Left lobe of liver (tissue), 2 donors: ENCODE results near the gene PANK4. TPM values are rescaled to one million over a fixed set of nuclear protein-coding genes. Genes with fewer than 3 reads are reported as not detected.

Source experiments
- ATAC-seq: fragments of 200-7000 bp; cut with Tn5 transposase; one replicate; pipeline ENCODE4 v1.9.1; 2020; ENCODE audit warnings: mild to moderate bottlenecking, moderate library complexity
- DNase-seq: peaks from one replicate; pipeline ENCODE4 v3.0.0-alpha.2; 2020; ENCODE audit warnings: low spot score
- total RNA-seq: library from RNA; stranded (reverse); gene quantifications from one replicate; pipeline ENCODE4 v1.2.1, GENCODE V29; 2021
- donor health status: DM: no; HTN: no; CAD: no; lungs with moderate emphysema.
- donor health status: DM: no; HTN: yes; CAD: no.

Gene PANK4
- total RNA-seq, 1 donor from 2014 or later = 15.4 TPM

GRCh38 chr1:2546515-2547209, 20.3 kb upstream of the PANK4 start:
- ATAC-seq = peak; percentile 71
- peak; percentile 89 for DNase-seq

- ATAC-seq (peak; percentile 63), DNase-seq (peak; percentile 92)
Observed at GRCh38 chr1:2545754-2546514, 19.5 kb upstream of the PANK4 start.

GRCh38 chr1:2544875-2545640, 18.7 kb upstream of the PANK4 start:
- ATAC-seq (no peak), DNase-seq (no peak)

- ATAC-seq (no peak), DNase-seq (no peak)
Observed at GRCh38 chr1:2544093-2544874, 17.9 kb upstream of the PANK4 start.

- ATAC-seq = no peak
- no peak for DNase-seq
Observed at GRCh38 chr1:2543543-2544092, 17.2 kb upstream of the PANK4 start.

GRCh38 chr1:2542246-2542915, 16.0 kb upstream of the PANK4 start:
- no peak for ATAC-seq
- DNase-seq = no peak

- DNase-seq (no peak), ATAC-seq (no peak)
Observed at GRCh38 chr1:2541619-2542245, 15.3 kb upstream of the PANK4 start.

GRCh38 chr1:2540816-2541492, 14.6 kb upstream of the PANK4 start:
- ATAC-seq (no peak), DNase-seq (no peak)

- no peak for DNase-seq
Observed at GRCh38 chr1:2539312-2539907, 13.0 kb upstream of the PANK4 start.

GRCh38 chr1:2538872-2539271, 12.5 kb upstream of the PANK4 start:
- no peak for DNase-seq

More at GRCh38 chr1:2539312-2539907, 13.0 kb upstream of the PANK4 start:
- no peak for ATAC-seq

GRCh38 chr1:2538376-2538775, 12.0 kb upstream of the PANK4 start:
- DNase-seq (no peak), ATAC-seq (no peak)

More at GRCh38 chr1:2538872-2539271, 12.5 kb upstream of the PANK4 start:
- ATAC-seq = no peak

- no peak for ATAC-seq
- no peak for DNase-seq
Observed at GRCh38 chr1:2537784-2538115, 11.4 kb upstream of the PANK4 start.

GRCh38 chr1:2535981-2536380, 9.6 kb upstream of the PANK4 start:
- ATAC-seq (no peak), DNase-seq (no peak)

GRCh38 chr1:2535455-2535854, 9.1 kb upstream of the PANK4 start:
- DNase-seq = no peak
- ATAC-seq = no peak

- DNase-seq = no peak
- ATAC-seq = no peak
Observed at GRCh38 chr1:2534687-2535441, 8.5 kb upstream of the PANK4 start.

- no peak for DNase-seq
- no peak for ATAC-seq
Observed at GRCh38 chr1:2534315-2534686, 7.9 kb upstream of the PANK4 start.

- no peak for DNase-seq
- ATAC-seq = no peak
Observed at GRCh38 chr1:2533365-2533764, 7.0 kb upstream of the PANK4 start.
